ENCODE data around the gene SMC3. TPM values are rescaled to one million over a fixed set of nuclear protein-coding genes. Genes with fewer than 3 reads are reported as not detected.

Gene SMC3
- total and polyA plus RNA-seq, 7 donors = 15.3 to 25.3 (median 19.2) TPM

DNA sequence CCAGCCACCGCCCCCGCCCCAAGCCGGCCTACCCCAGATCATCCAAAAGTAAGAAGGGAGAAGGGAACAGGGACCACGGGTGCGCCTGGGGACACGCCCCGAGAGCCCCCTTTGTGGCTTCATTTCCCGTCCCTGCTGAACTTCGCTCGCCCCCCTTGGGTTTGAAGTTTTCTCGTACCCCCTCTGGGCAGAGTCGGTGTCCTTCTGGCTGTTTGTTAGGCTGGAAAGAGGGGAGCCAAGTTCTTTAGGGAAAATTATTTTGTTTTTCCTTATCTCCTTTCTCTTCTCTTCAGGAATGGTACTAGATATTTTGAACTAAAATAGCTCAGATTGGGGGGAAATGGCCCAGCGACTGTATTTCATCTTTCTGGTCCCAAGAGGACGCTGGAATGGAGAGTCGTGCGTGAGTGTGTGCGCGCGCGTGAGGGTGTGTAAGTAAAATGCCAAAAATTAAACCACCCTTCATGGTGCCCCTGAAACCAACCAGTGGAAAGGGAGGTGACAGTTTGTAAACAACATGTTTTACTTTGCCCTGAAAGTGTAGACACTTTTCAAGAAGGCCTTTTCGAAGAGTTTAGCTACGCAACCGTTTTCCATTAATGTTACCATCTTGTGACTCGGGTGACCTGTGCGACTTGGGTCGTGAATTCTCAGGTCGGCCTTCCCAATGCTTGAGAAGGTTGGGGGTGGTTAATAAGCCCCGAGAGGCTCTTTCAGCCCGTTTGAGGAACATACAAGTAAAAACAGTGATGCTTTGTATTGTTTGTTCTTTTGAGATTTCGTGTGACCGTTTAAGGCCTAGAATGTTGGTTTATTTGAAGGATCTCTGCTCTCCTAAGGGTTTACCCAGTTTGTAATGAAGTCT, 77.3 kb downstream of the SMC3 start:
- Histone ChIP-seq H3K4me1 (peaks cover 34% of the 10 kb centered on the region), H3K4me3 (peak overlapping the region; percentile 88), H3K36me3 (ENCODE audit: insufficient read depth in 1 of 2, low read depth in 1 of 2) (no peaks in the 10 kb centered on the region), H3K9me3 (no peaks in the 10 kb centered on the region), H3K27ac (peak overlapping the region; percentile 96), H3K27me3 (ENCODE audit: insufficient read depth in 3 of 3, low read length in 2 of 3) (peaks cover 0 to 4% (median 0%) of the 10 kb centered on the region in 3 donors)
- intact Hi-C loops (cut with DNase I) = loop anchor here (5.0 kb wide), 2 partner anchors 32 to 37 kb away; no protein-coding TSS in a partner anchor
- WGBS, 3 donors = 11 to 25% (median 23%) methylated on average over 28 to 31 of the region's 31 CpGs
- ATAC-seq (peak in 2 of 4 donors; percentile 27 to 29), DNase-seq (no peak)
- TF ChIP-seq, protein P1, sequence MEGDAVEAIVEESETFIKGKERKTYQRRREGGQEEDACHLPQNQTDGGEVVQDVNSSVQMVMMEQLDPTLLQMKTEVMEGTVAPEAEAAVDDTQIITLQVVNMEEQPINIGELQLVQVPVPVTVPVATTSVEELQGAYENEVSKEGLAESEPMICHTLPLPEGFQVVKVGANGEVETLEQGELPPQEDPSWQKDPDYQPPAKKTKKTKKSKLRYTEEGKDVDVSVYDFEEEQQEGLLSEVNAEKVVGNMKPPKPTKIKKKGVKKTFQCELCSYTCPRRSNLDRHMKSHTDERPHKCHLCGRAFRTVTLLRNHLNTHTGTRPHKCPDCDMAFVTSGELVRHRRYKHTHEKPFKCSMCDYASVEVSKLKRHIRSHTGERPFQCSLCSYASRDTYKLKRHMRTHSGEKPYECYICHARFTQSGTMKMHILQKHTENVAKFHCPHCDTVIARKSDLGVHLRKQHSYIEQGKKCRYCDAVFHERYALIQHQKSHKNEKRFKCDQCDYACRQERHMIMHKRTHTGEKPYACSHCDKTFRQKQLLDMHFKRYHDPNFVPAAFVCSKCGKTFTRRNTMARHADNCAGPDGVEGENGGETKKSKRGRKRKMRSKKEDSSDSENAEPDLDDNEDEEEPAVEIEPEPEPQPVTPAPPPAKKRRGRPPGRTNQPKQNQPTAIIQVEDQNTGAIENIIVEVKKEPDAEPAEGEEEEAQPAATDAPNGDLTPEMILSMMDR (IDR thresholded peaks at IDR 0.05) = no peak

DNA sequence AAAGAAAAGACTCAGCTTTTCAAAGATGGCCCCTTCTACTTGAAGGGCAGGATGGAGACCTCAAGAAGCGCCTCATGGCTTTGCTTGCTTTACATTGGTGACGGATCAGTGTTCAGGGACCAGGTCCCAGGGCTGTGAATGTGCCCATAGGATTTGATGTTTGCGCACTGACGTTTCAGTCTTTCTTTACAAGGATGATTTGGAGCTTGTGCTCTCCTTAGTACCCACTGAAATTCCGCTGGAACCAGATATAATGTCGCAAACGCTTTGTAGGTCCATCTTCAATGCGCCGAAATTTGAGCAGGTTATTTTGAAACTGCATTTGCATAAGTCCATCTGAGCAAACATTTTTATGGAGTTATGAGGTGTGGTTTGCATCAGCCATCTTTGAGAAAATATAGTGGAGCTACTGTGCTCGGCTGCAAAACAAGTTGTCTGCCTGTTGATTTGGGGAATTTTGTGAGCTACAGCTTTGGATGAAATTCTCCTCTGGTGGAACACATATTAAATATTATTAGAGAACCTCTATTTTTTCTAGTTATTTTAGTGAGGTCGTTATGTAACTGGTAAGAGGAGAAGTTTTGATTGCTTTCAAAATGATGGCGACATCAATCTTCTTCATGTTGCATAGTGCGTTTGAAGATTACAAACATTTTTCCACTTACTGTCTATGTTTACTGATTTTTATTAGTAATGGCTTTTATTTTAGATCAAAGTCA, 79.1 kb downstream of the SMC3 start:
- TF ChIP-seq, protein P1 (IDR thresholded peaks at IDR 0.05) = no peak
- intact Hi-C loops (cut with DNase I) = no loop called here
- Histone ChIP-seq H3K36me3 (ENCODE audit: insufficient read depth in 1 of 2, low read depth in 1 of 2) (no peaks in the 10 kb centered on the region), H3K4me1 (peaks cover 51% of the 10 kb centered on the region), H3K9me3 (no peaks in the 10 kb centered on the region), H3K27ac (peak overlapping the region; percentile 96), H3K27me3 (ENCODE audit: insufficient read depth in 3 of 3, low read length in 2 of 3) (peaks cover 0 to 4% (median 0%) of the 10 kb centered on the region in 3 donors), H3K4me3 (peak overlapping the region; percentile 88)
- DNase-seq = no peak
- 67 to 81% (median 74%) methylated on average over 13 of the region's 13 CpGs for WGBS, 3 donors
- ATAC-seq = peak in 1 of 4 donors; percentile 34

DNA sequence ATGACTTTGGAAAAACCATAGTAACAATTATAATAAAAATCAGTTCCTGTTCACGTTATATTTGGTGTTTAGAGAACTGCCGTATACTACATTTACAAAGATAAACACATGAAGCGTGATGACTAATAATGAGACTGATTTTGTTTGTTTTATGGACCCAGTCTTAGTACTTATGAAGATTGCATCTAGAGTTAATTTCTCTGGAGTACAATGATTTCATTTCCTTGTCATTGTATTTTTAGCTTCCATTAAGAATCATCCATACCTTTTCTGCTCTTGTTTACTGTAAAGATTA, 79.6 kb downstream of the SMC3 start:
- intact Hi-C loops (cut with DNase I) = no loop called here
- Histone ChIP-seq H3K27me3 (ENCODE audit: insufficient read depth in 3 of 3, low read length in 2 of 3) (peaks cover 0 to 4% (median 0%) of the 10 kb centered on the region in 3 donors), H3K4me3 (peak overlapping the region; percentile 88), H3K36me3 (ENCODE audit: insufficient read depth in 1 of 2, low read depth in 1 of 2) (no peaks in the 10 kb centered on the region), H3K4me1 (peaks cover 56% of the 10 kb centered on the region), H3K27ac (peak overlapping the region; percentile 96), H3K9me3 (no peaks in the 10 kb centered on the region)
- TF ChIP-seq, protein P1 (IDR thresholded peaks at IDR 0.05) = no peak
- DNase-seq (no peak), ATAC-seq (no peak)
- WGBS, 3 donors = 78 to 91% (median 88%) methylated on average over 3 of the region's 3 CpGs

DNA sequence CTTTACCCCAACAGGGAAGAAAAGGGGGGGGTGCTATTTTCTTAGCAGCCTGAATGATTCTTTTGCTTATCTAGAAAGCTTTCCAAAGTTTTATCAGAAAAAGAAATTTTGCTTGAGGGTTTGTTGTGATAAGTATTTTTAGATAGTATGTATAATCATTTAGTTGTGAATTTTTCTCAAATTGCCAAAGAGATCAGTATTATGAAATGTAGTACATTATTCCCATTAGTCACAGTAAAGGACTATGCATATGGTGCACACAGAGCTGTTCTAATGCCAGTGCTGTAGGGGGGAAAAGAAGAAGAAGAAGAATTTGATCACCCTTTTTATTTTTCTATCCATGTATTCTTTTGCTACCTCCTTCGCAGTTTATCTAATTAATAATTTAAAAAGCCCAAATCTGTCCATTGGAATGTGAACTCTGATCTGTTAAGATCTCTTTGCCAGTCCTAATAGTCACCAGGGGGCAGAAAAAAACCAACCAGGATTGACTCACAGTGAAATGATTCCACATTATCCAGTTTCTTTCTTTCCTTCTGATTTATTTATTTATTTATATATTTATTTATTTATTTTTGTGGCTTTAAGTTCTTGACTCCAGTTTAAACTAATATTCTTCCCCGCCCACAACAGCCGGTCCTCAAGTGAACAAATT, 81.3 kb downstream of the SMC3 start:
- DNase-seq = no peak
- ATAC-seq = no peak
- TF ChIP-seq, protein P1 (IDR thresholded peaks at IDR 0.05) = peak; percentile 15
- H3K9me3 ChIP-seq = no peaks in the 10 kb centered on the region
- 78 to 98% (median 85%) methylated on average over 3 of the region's 3 CpGs for WGBS, 3 donors
- H3K36me3 ChIP-seq (ENCODE audit: insufficient read depth in 1 of 2, low read depth in 1 of 2) = no peaks in the 10 kb centered on the region
- H3K27ac ChIP-seq = peak overlapping the region; percentile 96
- intact Hi-C loops (cut with DNase I) = no loop called here
- H3K4me3 ChIP-seq = peak overlapping the region; percentile 2
- H3K27me3 ChIP-seq (ENCODE audit: insufficient read depth in 3 of 3, low read length in 2 of 3) = no peaks in the 10 kb centered on the region
- peaks cover 72% of the 10 kb centered on the region for H3K4me1 ChIP-seq

Data from psoas muscle (tissue), 8 donors.